GM23338 (cell line): ENCODE measurements around the gene TAGLN.

Source experiments
- CREB1 ChIP-seq: fragments of 250-450 bp; sonication (Bioruptor Pico); IDR thresholded peaks from 2 replicates; pipeline ENCODE4 v1.5.0; 2020; ENCODE audit warnings: low read depth, mild to moderate bottlenecking, moderate library complexity
- CTCF ChIP-seq, 2 experiments: fragments of 200-600 bp in 1 of 2; sonication (generic) in 1 of 2; conservative IDR thresholded peaks; 2 replicates each; pipeline versions ENCODE4 v1.5.1 to v1.6.1; 2016 to 2017; ENCODE audit warnings: antibody characterized with exemption in 2 of 2, low read depth in 2 of 2, mild to moderate bottlenecking in 2 of 2, moderate library complexity in 1 of 2
- EZH2 ChIP-seq: fragments of 200-600 bp; sonication (generic); IDR thresholded peaks from one replicate; pipeline ENCODE4 v1.8.0; 2017; ENCODE audit warnings: antibody characterized with exemption, mild to moderate bottlenecking, low read depth; ENCODE audit not compliant: unreplicated experiment
- EZH2phosphoT487 ChIP-seq: fragments of 200-600 bp; sonication (generic); IDR thresholded peaks from one replicate; pipeline ENCODE4 v1.8.1; 2018; ENCODE audit warnings: antibody characterized with exemption; ENCODE audit not compliant: unreplicated experiment
- JUNB ChIP-seq: IDR thresholded peaks from one replicate; pipeline ENCODE4 v1.6.1; 2016; ENCODE audit warnings: antibody characterized with exemption; ENCODE audit not compliant: unreplicated experiment
- POLR2AphosphoS5 ChIP-seq: IDR thresholded peaks from 2 replicates; pipeline ENCODE4 v1.6.1; 2016; ENCODE audit warnings: antibody characterized with exemption, low read depth
- REST ChIP-seq: IDR thresholded peaks from one replicate; pipeline ENCODE4 v1.6.1; 2018; ENCODE audit warnings: antibody characterized with exemption; ENCODE audit not compliant: unreplicated experiment
- STAT1 ChIP-seq: IDR thresholded peaks from one replicate; pipeline ENCODE4 v1.6.1; 2016; ENCODE audit warnings: antibody characterized with exemption; ENCODE audit not compliant: unreplicated experiment
- ZNF114 ChIP-seq: fragments of 250-450 bp; sonication (Bioruptor Pico); IDR thresholded peaks from 2 replicates; pipeline ENCODE4 v1.5.0; 2020; ENCODE audit warnings: mild to moderate bottlenecking, moderate library complexity

- TF ChIP-seq CTCF (conservative IDR thresholded peaks at IDR 0.05; ENCODE audit: low read depth in 2 of 2) (no peak), POLR2AphosphoS5 (no peak), EZH2 (no peak), EZH2phosphoT487 (no peak), JUNB (no peak), REST (no peak), STAT1 (no peak), ZNF114 (CRISPR knock-in tag) (no peak), CREB1 (no peak)
These were observed 2.6 kb downstream of the TAGLN start for GRCh38 chr11:117201658-117202305.
